Body of pancreas (tissue), 4 donors: Measurements from ENCODE around the gene VEZF1.

Source experiments
- POLR2A ChIP-seq, 3 donors: fragments of 450-650 bp; IDR thresholded peaks; one replicate each; pipeline ENCODE4 v1.6.1; 2016; ENCODE audit warnings: antibody characterized with exemption in 3 of 3, mild to moderate bottlenecking in 2 of 3
- TF ChIP-seq, protein P1 (sequence below), 7 experiments: fragments of 450-650 bp in 4 of 7; fragments of 200-600 bp in 3 of 7; sonication (generic) in 3 of 7; IDR thresholded peaks; one replicate each; pipeline ENCODE4 v1.5.1; 2016 to 2019; ENCODE audit warnings: antibody characterized with exemption in 7 of 7

DNA sequence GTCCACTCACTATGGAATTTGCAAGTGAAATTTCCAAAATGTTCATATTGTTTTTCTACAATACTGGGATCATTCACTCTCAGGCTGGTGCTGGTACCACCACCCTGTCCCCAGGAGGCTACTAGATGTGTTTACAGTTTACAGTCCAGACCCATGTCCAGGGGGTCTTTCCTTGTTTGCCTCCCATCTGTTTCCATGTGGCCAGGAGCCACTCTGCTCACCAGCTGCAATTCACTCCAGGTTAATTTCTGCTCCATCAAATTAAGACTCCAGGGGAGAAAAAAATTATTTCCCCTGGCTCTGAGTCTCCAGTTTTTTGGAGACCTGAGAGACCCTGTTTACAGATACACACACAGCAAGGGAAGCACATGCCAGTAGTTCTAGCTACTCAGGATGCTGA lies 31.5 kb upstream of the VEZF1 start:
- no peak for TF ChIP-seq POLR2A (IDR thresholded peaks at IDR 0.05)
- TF ChIP-seq, protein P1, sequence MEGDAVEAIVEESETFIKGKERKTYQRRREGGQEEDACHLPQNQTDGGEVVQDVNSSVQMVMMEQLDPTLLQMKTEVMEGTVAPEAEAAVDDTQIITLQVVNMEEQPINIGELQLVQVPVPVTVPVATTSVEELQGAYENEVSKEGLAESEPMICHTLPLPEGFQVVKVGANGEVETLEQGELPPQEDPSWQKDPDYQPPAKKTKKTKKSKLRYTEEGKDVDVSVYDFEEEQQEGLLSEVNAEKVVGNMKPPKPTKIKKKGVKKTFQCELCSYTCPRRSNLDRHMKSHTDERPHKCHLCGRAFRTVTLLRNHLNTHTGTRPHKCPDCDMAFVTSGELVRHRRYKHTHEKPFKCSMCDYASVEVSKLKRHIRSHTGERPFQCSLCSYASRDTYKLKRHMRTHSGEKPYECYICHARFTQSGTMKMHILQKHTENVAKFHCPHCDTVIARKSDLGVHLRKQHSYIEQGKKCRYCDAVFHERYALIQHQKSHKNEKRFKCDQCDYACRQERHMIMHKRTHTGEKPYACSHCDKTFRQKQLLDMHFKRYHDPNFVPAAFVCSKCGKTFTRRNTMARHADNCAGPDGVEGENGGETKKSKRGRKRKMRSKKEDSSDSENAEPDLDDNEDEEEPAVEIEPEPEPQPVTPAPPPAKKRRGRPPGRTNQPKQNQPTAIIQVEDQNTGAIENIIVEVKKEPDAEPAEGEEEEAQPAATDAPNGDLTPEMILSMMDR (IDR thresholded peaks at IDR 0.05), result no peak
